Measurements from ENCODE around the gene SUSD1.
"Not testable (repeated sequence)": the region's sequence is repeated elsewhere in the genome, so short reads cannot be mapped to it uniquely, and the experiment has no call there.

The SUSD1 gene

DNA sequence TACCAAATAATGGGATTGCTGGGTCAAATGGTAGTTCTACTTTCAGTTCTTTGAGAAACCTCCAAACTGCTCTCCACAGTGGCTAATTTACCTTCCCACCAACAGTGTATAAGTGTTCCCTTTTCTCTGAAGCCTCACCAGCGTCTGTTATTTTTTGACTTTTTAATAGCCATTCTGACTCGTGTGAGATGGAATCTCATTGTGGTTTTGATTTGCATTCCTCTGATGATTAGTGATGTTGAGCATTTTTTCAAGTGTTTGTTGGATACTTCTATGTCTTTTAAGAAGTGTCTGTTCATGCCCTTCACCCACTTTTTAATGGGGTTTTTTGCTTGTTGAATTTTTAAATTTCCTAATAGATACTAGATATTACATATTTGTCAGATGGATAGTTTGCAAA, 28.4 kb upstream of the SUSD1 start:
- DNase-seq (ENCODE audit: low read depth), result no peak
- no peak overlapping the region for H3K4me3 ChIP-seq (ENCODE audit: low read depth, low read length)
- TF ChIP-seq, protein P1, sequence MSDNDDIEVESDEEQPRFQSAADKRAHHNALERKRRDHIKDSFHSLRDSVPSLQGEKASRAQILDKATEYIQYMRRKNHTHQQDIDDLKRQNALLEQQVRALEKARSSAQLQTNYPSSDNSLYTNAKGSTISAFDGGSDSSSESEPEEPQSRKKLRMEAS (IDR thresholded peaks at IDR 0.05; ENCODE audit: low read depth, low read length), result no peak
- TF ChIP-seq POLR2A (IDR thresholded peaks at IDR 0.05; ENCODE audit: extremely low read depth, insufficient read length) (no peak), MYC (IDR thresholded peaks at IDR 0.05; ENCODE audit: low read depth, low read length) (no peak)
- TF ChIP-seq, protein P2, sequence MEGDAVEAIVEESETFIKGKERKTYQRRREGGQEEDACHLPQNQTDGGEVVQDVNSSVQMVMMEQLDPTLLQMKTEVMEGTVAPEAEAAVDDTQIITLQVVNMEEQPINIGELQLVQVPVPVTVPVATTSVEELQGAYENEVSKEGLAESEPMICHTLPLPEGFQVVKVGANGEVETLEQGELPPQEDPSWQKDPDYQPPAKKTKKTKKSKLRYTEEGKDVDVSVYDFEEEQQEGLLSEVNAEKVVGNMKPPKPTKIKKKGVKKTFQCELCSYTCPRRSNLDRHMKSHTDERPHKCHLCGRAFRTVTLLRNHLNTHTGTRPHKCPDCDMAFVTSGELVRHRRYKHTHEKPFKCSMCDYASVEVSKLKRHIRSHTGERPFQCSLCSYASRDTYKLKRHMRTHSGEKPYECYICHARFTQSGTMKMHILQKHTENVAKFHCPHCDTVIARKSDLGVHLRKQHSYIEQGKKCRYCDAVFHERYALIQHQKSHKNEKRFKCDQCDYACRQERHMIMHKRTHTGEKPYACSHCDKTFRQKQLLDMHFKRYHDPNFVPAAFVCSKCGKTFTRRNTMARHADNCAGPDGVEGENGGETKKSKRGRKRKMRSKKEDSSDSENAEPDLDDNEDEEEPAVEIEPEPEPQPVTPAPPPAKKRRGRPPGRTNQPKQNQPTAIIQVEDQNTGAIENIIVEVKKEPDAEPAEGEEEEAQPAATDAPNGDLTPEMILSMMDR (IDR thresholded peaks at IDR 0.05; ENCODE audit: low read depth, low read length), result no peak

DNA sequence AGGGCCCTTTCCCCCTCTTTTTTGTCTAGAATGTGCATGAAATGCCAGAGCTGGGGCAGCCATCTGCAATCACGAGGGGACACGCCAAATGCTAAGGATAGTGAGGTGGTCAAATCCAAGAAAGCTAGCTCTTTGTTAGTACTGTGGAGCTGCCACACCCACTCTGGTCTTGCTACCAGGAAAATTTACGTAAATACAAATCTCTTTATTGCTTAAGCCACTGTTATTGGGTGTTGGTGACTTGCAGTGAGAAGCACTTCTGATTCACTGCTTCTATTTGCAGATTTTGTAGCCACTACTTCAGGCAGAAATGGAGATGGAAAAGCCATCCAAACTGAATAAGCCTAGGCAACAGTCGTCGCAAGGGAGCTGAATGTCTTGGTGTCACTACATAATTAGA, 25.6 kb upstream of the SUSD1 start:
- DNase-seq (ENCODE audit: low read depth), result no peak
- no peak for TF ChIP-seq POLR2A (IDR thresholded peaks at IDR 0.05; ENCODE audit: extremely low read depth, insufficient read length)
- TF ChIP-seq, protein P1 (IDR thresholded peaks at IDR 0.05; ENCODE audit: low read depth, low read length), result no peak
- TF ChIP-seq, protein P2 (IDR thresholded peaks at IDR 0.05; ENCODE audit: low read depth, low read length), result no peak
- no peak for TF ChIP-seq MYC (IDR thresholded peaks at IDR 0.05; ENCODE audit: low read depth, low read length)
- H3K4me3 ChIP-seq (ENCODE audit: low read depth, low read length), result no peak overlapping the region

DNA sequence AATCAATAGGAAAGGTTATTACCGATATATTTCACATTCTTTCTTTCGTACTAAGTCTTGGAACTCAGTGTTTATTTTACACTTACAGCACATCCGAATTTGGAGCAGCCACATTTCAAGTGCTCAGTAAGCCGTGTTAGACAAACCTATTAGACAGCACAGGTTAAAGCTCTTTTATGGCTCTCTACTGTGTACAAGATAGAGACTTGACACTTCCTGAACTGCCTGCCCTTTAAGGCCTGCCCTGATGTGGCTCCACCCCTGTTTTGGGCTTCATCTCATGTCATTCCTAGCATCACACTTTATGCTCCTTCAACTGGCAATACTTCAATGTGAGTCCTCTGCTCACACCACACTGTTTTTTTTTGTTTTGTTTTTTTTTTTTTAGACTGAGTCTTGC, 23.5 kb upstream of the SUSD1 start:
- H3K4me3 ChIP-seq (ENCODE audit: low read depth, low read length), result no peak overlapping the region
- TF ChIP-seq, protein P1 (IDR thresholded peaks at IDR 0.05; ENCODE audit: low read depth, low read length), result no peak
- no peak for DNase-seq (ENCODE audit: low read depth)

DNA sequence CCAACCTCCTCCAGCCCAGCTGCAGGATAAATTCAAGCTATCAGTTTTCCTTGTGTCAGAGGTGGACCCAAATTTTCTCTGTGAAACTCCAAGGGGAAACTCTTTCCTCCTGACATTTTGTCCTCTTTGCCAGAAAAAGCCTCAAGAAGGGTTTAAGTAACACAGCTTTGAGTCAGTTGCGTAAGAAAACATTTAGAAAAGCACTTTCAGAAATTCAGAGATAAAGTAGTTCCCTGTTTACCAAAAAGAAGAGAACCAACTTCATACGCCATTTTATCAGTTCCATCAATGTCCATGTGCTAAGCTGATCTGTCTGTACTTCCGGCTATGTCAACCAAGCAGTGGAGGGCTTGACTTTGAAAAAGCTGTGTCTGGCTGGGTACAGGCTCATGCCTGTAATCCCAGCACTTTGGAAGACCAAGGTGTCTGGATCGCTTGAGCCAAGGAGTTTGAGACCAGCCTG, 19.9 kb upstream of the SUSD1 start:
- no peak for DNase-seq (ENCODE audit: low read depth)
- TF ChIP-seq, protein P2 (IDR thresholded peaks at IDR 0.05; ENCODE audit: low read depth, low read length), result no peak
- no peak for TF ChIP-seq POLR2A (IDR thresholded peaks at IDR 0.05; ENCODE audit: extremely low read depth, insufficient read length)
- TF ChIP-seq MYC (IDR thresholded peaks at IDR 0.05; ENCODE audit: low read depth, low read length), result no peak
- TF ChIP-seq, protein P1 (IDR thresholded peaks at IDR 0.05; ENCODE audit: low read depth, low read length), result no peak
- no peak overlapping the region for H3K4me3 ChIP-seq (ENCODE audit: low read depth, low read length)

DNA sequence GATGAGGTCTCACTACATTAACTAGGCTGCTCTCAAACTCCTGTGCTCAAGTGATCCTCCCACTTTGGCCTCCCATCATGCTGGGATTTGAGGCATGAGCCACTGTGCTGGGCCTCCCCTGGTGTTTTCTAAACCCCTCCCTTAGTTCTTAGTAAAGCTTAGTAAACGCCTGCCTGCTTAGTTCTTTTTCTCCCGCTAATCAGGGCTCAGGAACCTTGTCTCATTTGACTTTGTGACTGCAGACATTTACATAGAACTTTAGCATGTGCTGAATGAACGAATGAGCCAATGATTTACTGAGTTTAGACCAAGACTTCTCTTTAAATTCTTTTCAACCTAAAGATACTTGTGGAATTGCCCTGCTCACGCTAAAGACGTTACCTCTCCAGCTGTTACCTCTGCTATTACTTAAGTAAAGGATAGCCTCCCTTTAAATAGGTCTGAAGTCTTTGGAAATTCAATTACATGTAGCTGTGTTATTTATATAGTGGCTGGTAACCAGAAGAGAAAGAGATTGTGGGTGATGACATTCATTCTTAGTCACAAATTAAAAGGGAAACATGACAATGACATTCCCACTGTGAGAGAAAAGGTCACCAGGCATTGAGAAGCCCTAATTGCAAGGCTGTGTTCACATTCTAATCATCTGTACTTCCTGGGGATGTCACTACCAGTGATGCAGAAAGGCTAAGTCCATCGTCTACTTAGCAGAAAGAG, 18.6 kb upstream of the SUSD1 start:
- DNase-seq (ENCODE audit: low read depth), result no peak
- H3K4me3 ChIP-seq (ENCODE audit: low read depth, low read length), result no peak overlapping the region
- TF ChIP-seq MYC (IDR thresholded peaks at IDR 0.05; ENCODE audit: low read depth, low read length) (no peak), POLR2A (IDR thresholded peaks at IDR 0.05; ENCODE audit: extremely low read depth, insufficient read length) (no peak)
- TF ChIP-seq, protein P1 (IDR thresholded peaks at IDR 0.05; ENCODE audit: low read depth, low read length), result no peak
- TF ChIP-seq, protein P2 (IDR thresholded peaks at IDR 0.05; ENCODE audit: low read depth, low read length), result no peak

DNA sequence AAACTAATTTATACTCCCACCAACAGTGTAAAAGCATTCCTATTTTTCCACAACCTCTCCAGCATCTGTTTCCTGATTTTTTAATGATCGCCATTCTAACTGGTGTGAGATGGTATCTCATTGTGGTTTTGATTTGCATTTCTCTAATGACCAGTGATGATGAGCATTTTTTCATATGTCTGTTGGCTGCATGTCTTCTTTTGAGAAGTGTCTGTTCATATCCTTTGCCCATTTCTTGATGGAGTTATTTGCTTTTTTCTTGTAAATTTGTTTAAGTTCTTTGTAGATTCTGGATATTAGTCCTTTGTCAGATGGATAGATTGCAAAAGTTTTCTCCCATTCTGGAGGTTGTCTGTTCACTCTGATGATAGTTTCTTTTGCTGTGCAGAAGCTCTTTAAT, 15.2 kb upstream of the SUSD1 start:
- H3K4me3 ChIP-seq (ENCODE audit: low read depth, low read length); DNase-seq (ENCODE audit: low read depth): not testable (repeated sequence)

DNA sequence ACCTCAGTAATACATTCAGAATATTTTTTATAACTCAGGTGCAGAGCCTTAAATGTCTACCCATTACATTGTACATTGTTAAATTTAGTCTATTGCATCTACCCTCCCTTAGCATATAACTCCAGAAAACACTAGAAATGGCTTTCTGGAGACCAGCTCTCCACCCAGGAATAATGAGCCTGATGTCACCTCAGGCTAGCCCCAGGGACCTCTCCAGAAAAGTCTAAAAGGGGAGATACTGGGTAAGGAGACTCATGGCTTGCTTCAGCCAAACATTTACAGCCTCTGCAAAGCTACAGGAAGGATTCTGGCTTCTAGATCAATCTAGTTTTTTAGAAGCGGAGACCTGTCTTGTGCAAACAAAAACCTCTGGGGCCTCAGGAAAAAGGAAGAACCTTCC, 13.8 kb upstream of the SUSD1 start:
- no peak for DNase-seq (ENCODE audit: low read depth)

More for the DNA sequence above, 13.8 kb upstream of the SUSD1 start:
- H3K4me3 ChIP-seq (ENCODE audit: low read depth, low read length), result no peak overlapping the region
- TF ChIP-seq, protein P2 (IDR thresholded peaks at IDR 0.05; ENCODE audit: low read depth, low read length), result no peak
- TF ChIP-seq, protein P1 (IDR thresholded peaks at IDR 0.05; ENCODE audit: low read depth, low read length), result no peak
- TF ChIP-seq MYC (IDR thresholded peaks at IDR 0.05; ENCODE audit: low read depth, low read length) (no peak), POLR2A (IDR thresholded peaks at IDR 0.05; ENCODE audit: extremely low read depth, insufficient read length) (no peak)
